AG04449 (cell line): Measurements from ENCODE around the gene KMT2C.

Experiments used
- CTCF ChIA-PET: fragments of 350-600 bp; formaldehyde crosslinking; extraction: SDS; loops from one replicate; lab custom pipeline; 2021; ENCODE audit warnings: antibody characterized with exemption; lab: Yijun Ruan, JAX
- POLR2A ChIA-PET: fragments of 400-600, 350-600 bp; formaldehyde crosslinking; extraction: SDS; loops from one replicate; lab custom pipeline; 2020; ENCODE audit warnings: antibody characterized with exemption, inconsistent platforms; lab: Yijun Ruan, JAX
- DNase-seq: peaks from one replicate; pipeline ENCODE4 v3.0.0-alpha.2; 2010; ENCODE audit warnings: low read depth, low spot score
- H3K4me3 ChIP-seq: 2 replicates; pipeline ENCODE4 v1.5.1; 2011; ENCODE audit warnings: low read depth, mild to moderate bottlenecking, control low read depth, low read length
- CTCF ChIP-seq: IDR thresholded peaks from one replicate; pipeline ENCODE4 v1.5.1; 2011; ENCODE audit warnings: mild to moderate bottlenecking, moderate library complexity, low read length, control low read depth, inconsistent platforms; ENCODE audit not compliant: insufficient read depth; ENCODE audit errors: missing control alignments

Gene KMT2C

GRCh38 chr7:152341914-152342236, 93.9 kb downstream of the KMT2C start:
- no peak for DNase-seq
- ChIA-PET POLR2A (no interaction called here), CTCF (interaction anchor here (1.0 to 3.4 kb wide), 11 partner anchors 9 to 482 kb away, joined by 3 to 24 read pairs (median 5); no protein-coding TSS in a partner anchor)
- no peak for TF ChIP-seq CTCF
- no peak overlapping the region for H3K4me3 ChIP-seq

GRCh38 chr7:152341039-152341913, 94.5 kb downstream of the KMT2C start:
- no peak overlapping the region for H3K4me3 ChIP-seq

GRCh38 chr7:152340161-152340560, 95.6 kb downstream of the KMT2C start:
- CTCF ChIA-PET = interaction anchor here (1.2 to 3.4 kb wide), 4 partner anchors 9 to 366 kb away, joined by 3 to 24 read pairs (median 12); partner anchors contain the start of gene XRCC2

More at GRCh38 chr7:152341039-152341913, 94.5 kb downstream of the KMT2C start:
- CTCF ChIA-PET = interaction anchor here (0.9 to 3.4 kb wide), 13 partner anchors 9 to 483 kb away, joined by 3 to 24 read pairs (median 5); partner anchors contain the start of gene XRCC2
- DNase-seq = no peak
- TF ChIP-seq CTCF = peak; percentile 42
- POLR2A ChIA-PET = no interaction called here

GRCh38 chr7:152338561-152338960, 97.2 kb downstream of the KMT2C start:
- CTCF ChIA-PET = interaction anchor here (0.7 kb wide), 1 partner anchor 368 kb away, joined by 3 read pairs; no protein-coding TSS in a partner anchor
- H3K4me3 ChIP-seq = no peak overlapping the region
- no peak for TF ChIP-seq CTCF
- POLR2A ChIA-PET = no interaction called here
- no peak for DNase-seq

More at GRCh38 chr7:152340161-152340560, 95.6 kb downstream of the KMT2C start:
- POLR2A ChIA-PET = no interaction called here
- no peak for TF ChIP-seq CTCF
- no peak for DNase-seq
- no peak overlapping the region for H3K4me3 ChIP-seq

GRCh38 chr7:152336754-152337368, 98.9 kb downstream of the KMT2C start:
- H3K4me3 ChIP-seq = no peak overlapping the region
- POLR2A ChIA-PET = no interaction called here
- TF ChIP-seq CTCF = peak; percentile 49
- CTCF ChIA-PET = interaction anchor here (0.8 to 2.8 kb wide), 7 partner anchors 10 to 370 kb away, joined by 3 to 15 read pairs (median 5); no protein-coding TSS in a partner anchor
- DNase-seq = no peak
